Measurements from ENCODE around the gene BID.

The BID gene

DNA sequence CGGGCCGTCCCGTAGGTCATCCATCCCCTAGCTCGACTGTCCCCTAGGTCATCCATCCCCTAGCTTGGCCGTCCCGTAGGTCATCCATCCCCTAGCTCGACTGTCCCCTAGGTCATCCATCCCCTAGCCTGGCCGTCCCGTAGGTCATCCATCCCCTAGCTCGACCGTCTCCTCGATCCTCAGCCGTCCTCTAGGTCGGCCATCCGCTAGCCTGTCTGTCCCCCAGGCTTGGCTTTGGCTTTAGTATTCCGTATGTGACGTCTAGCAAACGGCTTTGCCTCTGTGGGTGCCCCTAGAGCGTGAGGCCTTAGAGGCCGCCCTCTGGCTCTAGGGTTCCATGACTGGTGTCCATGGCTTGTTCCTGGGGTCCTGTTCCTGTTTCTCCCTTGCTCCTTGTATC, 40.6 kb upstream of the BID start:
- ATAC-seq, result no peak
- TF ChIP-seq, protein P1, sequence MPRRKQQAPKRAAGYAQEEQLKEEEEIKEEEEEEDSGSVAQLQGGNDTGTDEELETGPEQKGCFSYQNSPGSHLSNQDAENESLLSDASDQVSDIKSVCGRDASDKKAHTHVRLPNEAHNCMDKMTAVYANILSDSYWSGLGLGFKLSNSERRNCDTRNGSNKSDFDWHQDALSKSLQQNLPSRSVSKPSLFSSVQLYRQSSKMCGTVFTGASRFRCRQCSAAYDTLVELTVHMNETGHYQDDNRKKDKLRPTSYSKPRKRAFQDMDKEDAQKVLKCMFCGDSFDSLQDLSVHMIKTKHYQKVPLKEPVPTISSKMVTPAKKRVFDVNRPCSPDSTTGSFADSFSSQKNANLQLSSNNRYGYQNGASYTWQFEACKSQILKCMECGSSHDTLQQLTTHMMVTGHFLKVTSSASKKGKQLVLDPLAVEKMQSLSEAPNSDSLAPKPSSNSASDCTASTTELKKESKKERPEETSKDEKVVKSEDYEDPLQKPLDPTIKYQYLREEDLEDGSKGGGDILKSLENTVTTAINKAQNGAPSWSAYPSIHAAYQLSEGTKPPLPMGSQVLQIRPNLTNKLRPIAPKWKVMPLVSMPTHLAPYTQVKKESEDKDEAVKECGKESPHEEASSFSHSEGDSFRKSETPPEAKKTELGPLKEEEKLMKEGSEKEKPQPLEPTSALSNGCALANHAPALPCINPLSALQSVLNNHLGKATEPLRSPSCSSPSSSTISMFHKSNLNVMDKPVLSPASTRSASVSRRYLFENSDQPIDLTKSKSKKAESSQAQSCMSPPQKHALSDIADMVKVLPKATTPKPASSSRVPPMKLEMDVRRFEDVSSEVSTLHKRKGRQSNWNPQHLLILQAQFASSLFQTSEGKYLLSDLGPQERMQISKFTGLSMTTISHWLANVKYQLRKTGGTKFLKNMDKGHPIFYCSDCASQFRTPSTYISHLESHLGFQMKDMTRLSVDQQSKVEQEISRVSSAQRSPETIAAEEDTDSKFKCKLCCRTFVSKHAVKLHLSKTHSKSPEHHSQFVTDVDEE (CRISPR knock-in tag; IDR thresholded peaks at IDR 0.05), result no peak
- TF ChIP-seq GLIS3 (CRISPR knock-in tag; IDR thresholded peaks at IDR 0.05), result no peak
- TF ChIP-seq ZFP30 (CRISPR knock-in tag; IDR thresholded peaks at IDR 0.05), result no peak
- TF ChIP-seq CSDC2 (CRISPR knock-in tag; IDR thresholded peaks at IDR 0.05), result no peak
- TF ChIP-seq, protein P2, sequence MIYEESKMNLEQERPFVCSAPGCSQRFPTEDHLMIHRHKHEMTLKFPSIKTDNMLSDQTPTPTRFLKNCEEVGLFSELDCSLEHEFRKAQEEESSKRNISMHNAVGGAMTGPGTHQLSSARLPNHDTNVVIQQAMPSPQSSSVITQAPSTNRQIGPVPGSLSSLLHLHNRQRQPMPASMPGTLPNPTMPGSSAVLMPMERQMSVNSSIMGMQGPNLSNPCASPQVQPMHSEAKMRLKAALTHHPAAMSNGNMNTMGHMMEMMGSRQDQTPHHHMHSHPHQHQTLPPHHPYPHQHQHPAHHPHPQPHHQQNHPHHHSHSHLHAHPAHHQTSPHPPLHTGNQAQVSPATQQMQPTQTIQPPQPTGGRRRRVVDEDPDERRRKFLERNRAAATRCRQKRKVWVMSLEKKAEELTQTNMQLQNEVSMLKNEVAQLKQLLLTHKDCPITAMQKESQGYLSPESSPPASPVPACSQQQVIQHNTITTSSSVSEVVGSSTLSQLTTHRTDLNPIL (CRISPR knock-in tag; IDR thresholded peaks at IDR 0.05; ENCODE audit: low read depth), result no peak
- TF ChIP-seq ZNF70 (CRISPR knock-in tag; IDR thresholded peaks at IDR 0.05), result no peak
- TF ChIP-seq ZFP3 (CRISPR knock-in tag; IDR thresholded peaks at IDR 0.05), result no peak
- TF ChIP-seq, protein P3, sequence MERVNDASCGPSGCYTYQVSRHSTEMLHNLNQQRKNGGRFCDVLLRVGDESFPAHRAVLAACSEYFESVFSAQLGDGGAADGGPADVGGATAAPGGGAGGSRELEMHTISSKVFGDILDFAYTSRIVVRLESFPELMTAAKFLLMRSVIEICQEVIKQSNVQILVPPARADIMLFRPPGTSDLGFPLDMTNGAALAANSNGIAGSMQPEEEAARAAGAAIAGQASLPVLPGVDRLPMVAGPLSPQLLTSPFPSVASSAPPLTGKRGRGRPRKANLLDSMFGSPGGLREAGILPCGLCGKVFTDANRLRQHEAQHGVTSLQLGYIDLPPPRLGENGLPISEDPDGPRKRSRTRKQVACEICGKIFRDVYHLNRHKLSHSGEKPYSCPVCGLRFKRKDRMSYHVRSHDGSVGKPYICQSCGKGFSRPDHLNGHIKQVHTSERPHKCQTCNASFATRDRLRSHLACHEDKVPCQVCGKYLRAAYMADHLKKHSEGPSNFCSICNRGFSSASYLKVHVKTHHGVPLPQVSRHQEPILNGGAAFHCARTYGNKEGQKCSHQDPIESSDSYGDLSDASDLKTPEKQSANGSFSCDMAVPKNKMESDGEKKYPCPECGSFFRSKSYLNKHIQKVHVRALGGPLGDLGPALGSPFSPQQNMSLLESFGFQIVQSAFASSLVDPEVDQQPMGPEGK (CRISPR knock-in tag; IDR thresholded peaks at IDR 0.05; ENCODE audit: borderline replicate concordance), result no peak
- no peak for TF ChIP-seq ISL1 (CRISPR knock-in tag; IDR thresholded peaks at IDR 0.05)
- TF ChIP-seq RARB (CRISPR knock-in tag; IDR thresholded peaks at IDR 0.05), result no peak
- no peak for TF ChIP-seq ARNTL (CRISPR knock-in tag; IDR thresholded peaks at IDR 0.05; ENCODE audit: borderline replicate concordance, low read depth)
- TF ChIP-seq TOX (CRISPR knock-in tag; IDR thresholded peaks at IDR 0.05; ENCODE audit: borderline replicate concordance), result no peak
- TF ChIP-seq PPARA (CRISPR knock-in tag; IDR thresholded peaks at IDR 0.05; ENCODE audit: borderline replicate concordance), result no peak
- TF ChIP-seq, protein P4, sequence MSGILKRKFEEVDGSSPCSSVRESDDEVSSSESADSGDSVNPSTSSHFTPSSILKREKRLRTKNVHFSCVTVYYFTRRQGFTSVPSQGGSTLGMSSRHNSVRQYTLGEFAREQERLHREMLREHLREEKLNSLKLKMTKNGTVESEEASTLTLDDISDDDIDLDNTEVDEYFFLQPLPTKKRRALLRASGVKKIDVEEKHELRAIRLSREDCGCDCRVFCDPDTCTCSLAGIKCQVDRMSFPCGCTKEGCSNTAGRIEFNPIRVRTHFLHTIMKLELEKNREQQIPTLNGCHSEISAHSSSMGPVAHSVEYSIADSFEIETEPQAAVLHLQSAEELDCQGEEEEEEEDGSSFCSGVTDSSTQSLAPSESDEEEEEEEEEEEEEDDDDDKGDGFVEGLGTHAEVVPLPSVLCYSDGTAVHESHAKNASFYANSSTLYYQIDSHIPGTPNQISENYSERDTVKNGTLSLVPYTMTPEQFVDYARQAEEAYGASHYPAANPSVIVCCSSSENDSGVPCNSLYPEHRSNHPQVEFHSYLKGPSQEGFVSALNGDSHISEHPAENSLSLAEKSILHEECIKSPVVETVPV (CRISPR knock-in tag; IDR thresholded peaks at IDR 0.05), result no peak
- TF ChIP-seq TCF4 (CRISPR knock-in tag; IDR thresholded peaks at IDR 0.05; ENCODE audit: borderline replicate concordance), result no peak

DNA sequence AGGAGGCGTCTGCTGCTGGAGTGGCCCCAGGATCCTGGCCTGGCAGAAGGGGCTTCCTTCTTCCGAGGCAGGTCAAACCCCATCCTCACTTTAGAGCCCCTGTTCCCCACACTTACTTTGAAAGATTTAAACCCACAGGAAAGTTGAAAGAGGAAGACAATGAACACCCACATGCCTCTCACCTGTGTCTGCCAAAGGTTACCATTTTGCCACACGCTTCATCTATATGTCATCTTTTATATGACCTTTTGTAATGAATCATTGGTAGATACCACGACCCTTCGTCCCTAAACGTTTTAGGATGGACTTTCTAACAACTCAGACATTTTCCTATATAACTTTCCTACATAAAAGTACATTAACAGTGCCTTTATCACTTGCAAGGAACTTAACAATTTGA, 39.8 kb upstream of the BID start:
- TF ChIP-seq ESRRG (CRISPR knock-in tag; IDR thresholded peaks at IDR 0.05), result no peak
- TF ChIP-seq ZNF565 (CRISPR knock-in tag; conservative IDR thresholded peaks at IDR 0.05; ENCODE audit: low read depth), result no peak
- TF ChIP-seq, protein P1 (CRISPR knock-in tag; IDR thresholded peaks at IDR 0.05), result no peak
- TF ChIP-seq ZNF70 (CRISPR knock-in tag; IDR thresholded peaks at IDR 0.05), result no peak
- no peak for TF ChIP-seq ZNF8 (CRISPR knock-in tag; IDR thresholded peaks at IDR 0.05)
- no peak for TF ChIP-seq ZC3H10 (CRISPR knock-in tag; IDR thresholded peaks at IDR 0.05)
- TF ChIP-seq ZFP3 (CRISPR knock-in tag; IDR thresholded peaks at IDR 0.05), result no peak
- no peak for TF ChIP-seq ARNTL (CRISPR knock-in tag; IDR thresholded peaks at IDR 0.05; ENCODE audit: borderline replicate concordance, low read depth)
- TF ChIP-seq SNAI2 (CRISPR knock-in tag; IDR thresholded peaks at IDR 0.05), result no peak
- TF ChIP-seq, protein P3 (CRISPR knock-in tag; IDR thresholded peaks at IDR 0.05; ENCODE audit: borderline replicate concordance), result no peak
- no peak for TF ChIP-seq RARB (CRISPR knock-in tag; IDR thresholded peaks at IDR 0.05)
- TF ChIP-seq, protein P4 (CRISPR knock-in tag; IDR thresholded peaks at IDR 0.05), result no peak
- no peak for TF ChIP-seq BACH2 (CRISPR knock-in tag; IDR thresholded peaks at IDR 0.05; ENCODE audit: borderline replicate concordance)
- no peak for TF ChIP-seq TOX (CRISPR knock-in tag; IDR thresholded peaks at IDR 0.05; ENCODE audit: borderline replicate concordance)
- no peak for ATAC-seq

Data from SK-N-SH treated with all-trans-retinoic acid at 6 μM for 48 hours (cell line).